WTC11 (cell line): ENCODE results near the gene STARD9. TPM values are rescaled to one million over a fixed set of nuclear protein-coding genes. Genes with fewer than 3 reads are reported as not detected.

Experiments used
- ATAC-seq: fragments of 200-7000 bp; cut with Tn5 transposase; 2 replicates; pipeline ENCODE4 v1.10.0; 2021; ENCODE audit warnings: mild to moderate bottlenecking, moderate library complexity
- CTCF ChIA-PET: fragments of 300-600 bp; sonication (Branson Sonifier 250); formaldehyde crosslinking; loops from one replicate; lab custom pipeline; 2021; ENCODE audit warnings: antibody characterized with exemption; lab: Charles Lee
- POLR2A ChIA-PET: fragments of 350-600 bp; sonication (Branson Sonifier 250); formaldehyde crosslinking; loops from one replicate; lab custom pipeline; 2021; ENCODE audit warnings: antibody characterized with exemption; lab: Charles Lee
- DNase-seq: peaks from one replicate; pipeline ENCODE4 v3.0.0; 2021; ENCODE audit warnings: low spot score
- H3K27ac Mint-ChIP-seq: 2 replicates; pipeline ENCODE4 v1.8.0; 2021; ENCODE audit warnings: mixed read lengths
- H3K27me3 Mint-ChIP-seq: 2 replicates; pipeline ENCODE4 v1.8.0; 2021; ENCODE audit warnings: low read depth, mild to moderate bottlenecking, moderate library complexity, mixed read lengths
- H3K36me3 Mint-ChIP-seq: 2 replicates; pipeline ENCODE4 v1.8.0; 2021; ENCODE audit warnings: mixed read lengths
- H3K4me1 Mint-ChIP-seq: 2 replicates; pipeline ENCODE4 v1.8.0; 2022; ENCODE audit warnings: mixed read lengths
- H3K4me3 Mint-ChIP-seq: 2 replicates; pipeline ENCODE4 v1.8.0; 2021; ENCODE audit warnings: mild to moderate bottlenecking, moderate library complexity, mixed read lengths
- H3K9me3 Mint-ChIP-seq: 2 replicates; pipeline ENCODE4 v1.8.0; 2021; ENCODE audit warnings: mixed read lengths
- AR ChIP-seq: fragments of 250-450 bp; sonication (Bioruptor Pico); IDR thresholded peaks from 2 replicates; pipeline ENCODE4 v1.9.0; 2021; ENCODE audit warnings: mild to moderate bottlenecking
- HMGA2 ChIP-seq: fragments of 250-450 bp; sonication (Bioruptor Pico); IDR thresholded peaks from 2 replicates; pipeline ENCODE4 v1.4.0; 2021; ENCODE audit warnings: mild to moderate bottlenecking, moderate library complexity
- IRF1 ChIP-seq: sonication (generic); formaldehyde crosslinking; IDR thresholded peaks from 2 replicates; pipeline ENCODE4 v1.8.0; 2023; ENCODE audit warnings: missing genetic modification reagents
- JAZF1 ChIP-seq: fragments of 250-450 bp; sonication (Bioruptor Pico); IDR thresholded peaks from 2 replicates; pipeline ENCODE4 v1.9.0; 2021; ENCODE audit warnings: moderate library complexity, mild to moderate bottlenecking, inconsistent platforms
- KAT7 ChIP-seq: sonication (generic); formaldehyde crosslinking; IDR thresholded peaks from 2 replicates; pipeline ENCODE4 v1.8.1; 2023; ENCODE audit warnings: missing genetic modification reagents, mild to moderate bottlenecking, borderline replicate concordance
- OVOL2 ChIP-seq: fragments of 250-450 bp; sonication (Bioruptor Pico); IDR thresholded peaks from 2 replicates; pipeline ENCODE4 v1.9.0; 2021; ENCODE audit warnings: mild to moderate bottlenecking, borderline replicate concordance
- PRDM15 ChIP-seq: sonication (generic); formaldehyde crosslinking; IDR thresholded peaks from 2 replicates; pipeline ENCODE4 v1.8.0; 2022; ENCODE audit warnings: missing genetic modification reagents
- RELA ChIP-seq: sonication (generic); formaldehyde crosslinking; IDR thresholded peaks from 2 replicates; pipeline ENCODE4 v1.8.1; 2022; ENCODE audit warnings: missing genetic modification reagents, mild to moderate bottlenecking, borderline replicate concordance
- ZNF138 ChIP-seq: sonication (generic); formaldehyde crosslinking; conservative IDR thresholded peaks from 2 replicates; pipeline ENCODE4 v1.8.1; 2022; ENCODE audit warnings: mild to moderate bottlenecking, moderate library complexity, missing genetic modification reagents
- ZNF281 ChIP-seq: sonication (generic); formaldehyde crosslinking; IDR thresholded peaks from 2 replicates; pipeline ENCODE4 v1.8.0; 2023; ENCODE audit warnings: mild to moderate bottlenecking, missing genetic modification reagents
- ZNF532 ChIP-seq: fragments of 250-450 bp; sonication (Bioruptor Pico); IDR thresholded peaks from 2 replicates; pipeline ENCODE4 v1.9.0; 2021; ENCODE audit warnings: mild to moderate bottlenecking, borderline replicate concordance
- total RNA-seq: library from RNA; stranded (reverse); gene quantifications from 3 replicates; pipeline ENCODE4 v1.2.3, GENCODE V29; 2021
- TF ChIP-seq, protein P1 (sequence below): fragments of 250-450 bp; sonication (Bioruptor Pico); IDR thresholded peaks from 2 replicates; pipeline ENCODE4 v1.8.0; 2021; ENCODE audit warnings: mild to moderate bottlenecking

STARD9 gene
- total RNA-seq, 1 experiment from 2014 or later: 5.7 TPM

GRCh38 chr15:42707873-42708544 is 132.6 kb downstream of the STARD9 start (continued):
- TF ChIP-seq ZNF532 (CRISPR knock-in tag): no peak
- no peak for TF ChIP-seq ZNF281 (CRISPR knock-in tag)
- TF ChIP-seq KAT7 (CRISPR knock-in tag): no peak
- no peak for TF ChIP-seq IRF1 (CRISPR knock-in tag)
- no peak for TF ChIP-seq OVOL2 (CRISPR knock-in tag)
- no peak for TF ChIP-seq HMGA2 (CRISPR knock-in tag)
- no peak for TF ChIP-seq JAZF1 (CRISPR knock-in tag)
- no peak for TF ChIP-seq RELA (CRISPR knock-in tag)

DNA sequence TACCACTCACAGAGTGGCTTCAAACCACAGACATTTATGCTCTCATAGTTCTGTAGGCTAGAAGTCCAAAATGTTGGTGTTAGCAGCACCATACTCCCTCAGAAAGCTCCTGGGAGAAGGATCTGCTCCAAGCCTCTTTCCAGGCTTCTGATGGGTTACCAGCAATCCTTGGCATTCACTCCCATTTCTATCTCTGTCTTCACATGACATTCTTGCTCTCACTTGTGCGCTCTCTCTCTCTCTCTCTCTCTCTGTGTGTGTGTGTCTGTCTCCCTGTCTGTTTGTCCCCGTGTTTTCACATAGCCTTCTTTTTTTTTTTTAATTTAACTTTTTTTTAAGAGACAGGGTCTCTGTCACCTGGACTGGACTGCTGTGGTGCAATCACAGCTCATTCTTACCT is 135.3 kb downstream of the STARD9 start:
- ATAC-seq (no peak), DNase-seq (no peak)
- no peaks in the 10 kb centered on the region for H3K9me3 Mint-ChIP-seq
- no peaks in the 10 kb centered on the region for H3K36me3 Mint-ChIP-seq
- no peak overlapping the region for H3K4me3 Mint-ChIP-seq
- POLR2A ChIA-PET: no interaction called here
- no peaks in the 10 kb centered on the region for H3K4me1 Mint-ChIP-seq
- CTCF ChIA-PET: interaction anchor here (0.7 to 1.3 kb wide), 2 partner anchors 15 to 216 kb away, joined by 3 to 5 read pairs; no protein-coding TSS in a partner anchor
- H3K27me3 Mint-ChIP-seq: no peaks in the 10 kb centered on the region
- H3K27ac Mint-ChIP-seq: no peak overlapping the region
- TF ChIP-seq ZNF532 (CRISPR knock-in tag): no peak
- TF ChIP-seq, protein P1, sequence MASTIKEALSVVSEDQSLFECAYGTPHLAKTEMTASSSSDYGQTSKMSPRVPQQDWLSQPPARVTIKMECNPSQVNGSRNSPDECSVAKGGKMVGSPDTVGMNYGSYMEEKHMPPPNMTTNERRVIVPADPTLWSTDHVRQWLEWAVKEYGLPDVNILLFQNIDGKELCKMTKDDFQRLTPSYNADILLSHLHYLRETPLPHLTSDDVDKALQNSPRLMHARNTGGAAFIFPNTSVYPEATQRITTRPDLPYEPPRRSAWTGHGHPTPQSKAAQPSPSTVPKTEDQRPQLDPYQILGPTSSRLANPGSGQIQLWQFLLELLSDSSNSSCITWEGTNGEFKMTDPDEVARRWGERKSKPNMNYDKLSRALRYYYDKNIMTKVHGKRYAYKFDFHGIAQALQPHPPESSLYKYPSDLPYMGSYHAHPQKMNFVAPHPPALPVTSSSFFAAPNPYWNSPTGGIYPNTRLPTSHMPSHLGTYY (CRISPR knock-in tag): no peak
- TF ChIP-seq AR (CRISPR knock-in tag): no peak
- no peak for TF ChIP-seq IRF1 (CRISPR knock-in tag)
- TF ChIP-seq ZNF138: no peak
- no peak for TF ChIP-seq PRDM15
